Activated CD4-positive, alpha-beta T cell treated with anti-CD3 and anti-CD28 coated beads for 1 hour (primary cell): ENCODE measurements around the gene DDX60.
"Not testable (repeated sequence)": the region's sequence is repeated elsewhere in the genome, so short reads cannot be mapped to it uniquely, and the experiment has no call there.

Source experiments
- DNase-seq: peaks from one replicate; pipeline ENCODE4 v3.0.0-alpha.2; 2020

DDX60 gene

GRCh38 chr4:168293386-168293975 lies 25.1 kb downstream of the DDX60 start:
- no peak for DNase-seq

GRCh38 chr4:168291242-168291641 lies 27.3 kb downstream of the DDX60 start:
- DNase-seq = no peak

GRCh38 chr4:168285850-168286249 lies 32.7 kb downstream of the DDX60 start:
- not testable (repeated sequence) for DNase-seq

GRCh38 chr4:168279556-168279955 lies 39.0 kb downstream of the DDX60 start:
- DNase-seq = no peak

- no peak for DNase-seq
These were observed 42.7 kb downstream of the DDX60 start for GRCh38 chr4:168275836-168276235.

- DNase-seq = no peak
These were observed 43.7 kb downstream of the DDX60 start for GRCh38 chr4:168274871-168275270.

- DNase-seq = no peak
These were observed 44.7 kb downstream of the DDX60 start for GRCh38 chr4:168273838-168274237.

- no peak for DNase-seq
These were observed 46.1 kb downstream of the DDX60 start for GRCh38 chr4:168272488-168272887.

GRCh38 chr4:168269896-168270295 lies 48.7 kb downstream of the DDX60 start:
- DNase-seq = no peak

GRCh38 chr4:168265327-168265726 lies 53.2 kb downstream of the DDX60 start:
- no peak for DNase-seq

GRCh38 chr4:168264903-168265302 lies 53.6 kb downstream of the DDX60 start:
- no peak for DNase-seq

- DNase-seq = no peak
These were observed 55.5 kb downstream of the DDX60 start for GRCh38 chr4:168263039-168263438.

GRCh38 chr4:168259096-168259495 lies 59.5 kb downstream of the DDX60 start:
- no peak for DNase-seq

- no peak for DNase-seq
These were observed 60.8 kb downstream of the DDX60 start for GRCh38 chr4:168257768-168258167.

- DNase-seq = no peak
These were observed 70.3 kb downstream of the DDX60 start for GRCh38 chr4:168248176-168248710.

- DNase-seq = no peak
These were observed 70.9 kb downstream of the DDX60 start for GRCh38 chr4:168247603-168248002.

GRCh38 chr4:168241953-168242352 lies 76.6 kb downstream of the DDX60 start:
- no peak for DNase-seq

- no peak for DNase-seq
These were observed 77.7 kb downstream of the DDX60 start for GRCh38 chr4:168240821-168241220.

- DNase-seq = no peak
These were observed 97.3 kb downstream of the DDX60 start for GRCh38 chr4:168221301-168221700.

GRCh38 chr4:168220893-168221292 lies 97.7 kb downstream of the DDX60 start:
- no peak for DNase-seq

- no peak for DNase-seq
These were observed 99.9 kb downstream of the DDX60 start for GRCh38 chr4:168218645-168219044.

GRCh38 chr4:168213511-168213910 lies 105.0 kb downstream of the DDX60 start:
- DNase-seq = not testable (repeated sequence)

GRCh38 chr4:168212656-168213055 lies 105.9 kb downstream of the DDX60 start:
- no peak for DNase-seq

- DNase-seq = no peak
These were observed 109.5 kb downstream of the DDX60 start for GRCh38 chr4:168208957-168209614.
